Stimulated activated CD4-positive, alpha-beta T cell treated with anti-CD3 and anti-CD28 coated beads, Interleukin-2, amount 100 ng/mL, for 48 hours (primary cell): ENCODE measurements around the gene EAPP.
"Not testable (repeated sequence)": the region's sequence is repeated elsewhere in the genome, so short reads cannot be mapped to it uniquely, and the experiment has no call there.

Experiments used
- DNase-seq, 2 donors: peaks; one replicate each; pipeline ENCODE4 v3.0.0-alpha.2; 2020

Gene EAPP

DNA sequence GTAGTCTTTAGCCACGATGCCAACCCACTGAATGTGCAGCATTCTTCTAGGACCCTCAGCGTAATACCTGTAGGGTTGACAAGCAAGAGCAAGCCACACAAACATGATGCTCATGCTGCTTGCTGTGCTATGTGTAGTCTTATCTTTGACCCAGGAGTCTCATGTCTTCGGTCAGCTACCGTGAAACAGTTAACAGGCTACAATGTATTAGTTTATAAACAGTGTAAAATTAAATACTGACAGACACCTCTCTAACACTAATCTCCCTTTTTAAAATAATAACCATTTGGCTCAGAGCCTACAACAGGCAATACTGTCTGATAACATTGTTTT, 1.9 kb downstream of the EAPP start:
- DNase-seq, result no peak

DNA sequence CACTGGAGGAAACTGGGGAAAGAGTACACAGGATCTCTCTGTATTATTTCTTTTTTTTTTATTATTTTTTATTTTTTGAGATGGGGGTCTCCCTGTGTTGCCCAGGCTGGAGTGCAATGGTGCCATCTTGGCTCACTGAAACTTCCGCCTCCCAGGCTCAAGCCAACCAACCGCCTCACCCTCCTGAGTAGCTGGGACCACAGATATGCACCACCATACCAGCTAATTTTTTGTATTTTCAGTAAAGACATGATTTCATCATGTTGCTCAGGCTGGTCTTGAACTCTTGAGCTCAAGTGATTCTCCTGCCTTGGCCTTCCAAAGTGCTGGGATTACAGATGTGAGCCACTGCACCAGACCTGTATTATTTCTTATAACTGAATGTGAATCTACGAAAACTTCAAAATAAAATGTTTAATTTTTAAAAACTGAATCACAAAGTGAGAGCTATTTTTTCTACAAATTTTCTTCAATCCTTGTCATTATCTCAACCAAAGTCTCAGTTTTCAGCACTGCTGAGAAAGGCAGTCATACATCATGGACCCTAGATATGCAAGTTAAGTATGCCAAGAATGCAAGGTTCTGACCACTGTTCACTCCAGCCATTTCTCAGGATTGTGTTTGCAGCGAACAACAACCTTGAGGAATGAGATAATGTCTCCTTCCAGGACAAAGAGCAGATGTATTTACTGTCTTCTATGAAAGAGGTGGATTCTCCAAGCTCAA, 2.4 kb downstream of the EAPP start:
- no peak for DNase-seq

DNA sequence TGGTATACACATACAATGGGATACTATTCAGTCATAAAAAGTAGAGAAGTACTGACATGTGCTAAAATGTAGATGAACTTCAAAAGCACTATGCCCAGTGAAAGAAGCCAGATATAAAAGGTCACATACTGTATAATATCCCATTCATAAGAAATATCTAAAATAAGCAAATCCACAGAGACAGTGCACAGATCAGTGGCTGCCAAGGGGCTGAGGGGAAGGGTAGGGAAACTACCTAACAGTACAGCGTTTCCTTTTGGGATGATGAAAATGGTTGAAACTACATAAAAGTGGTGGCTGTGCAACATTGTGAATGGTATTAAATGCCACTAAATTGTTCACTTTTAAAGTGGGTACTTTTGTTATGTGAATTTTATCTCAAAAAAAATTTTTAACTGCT, 11.9 kb downstream of the EAPP start:
- no peak for DNase-seq

DNA sequence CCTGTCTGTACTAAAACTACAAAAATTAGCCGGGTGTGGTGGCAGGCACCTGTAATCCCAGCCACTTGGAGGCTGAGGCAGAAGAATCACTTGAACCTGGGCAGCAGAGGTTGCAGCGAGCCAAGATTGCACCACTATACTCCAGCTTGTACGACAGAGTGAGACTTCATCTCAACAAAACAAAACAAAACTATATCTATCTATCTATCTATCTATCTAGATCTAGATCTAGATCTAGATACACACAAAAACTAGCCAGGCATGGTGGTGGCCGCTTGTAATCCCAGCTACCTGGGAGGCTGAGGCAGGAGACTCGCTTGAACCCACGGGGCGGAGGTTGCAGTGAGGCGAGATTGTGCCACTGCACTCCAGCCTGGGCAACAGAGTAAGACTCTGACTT, 15.3 kb downstream of the EAPP start:
- not testable (repeated sequence) for DNase-seq

DNA sequence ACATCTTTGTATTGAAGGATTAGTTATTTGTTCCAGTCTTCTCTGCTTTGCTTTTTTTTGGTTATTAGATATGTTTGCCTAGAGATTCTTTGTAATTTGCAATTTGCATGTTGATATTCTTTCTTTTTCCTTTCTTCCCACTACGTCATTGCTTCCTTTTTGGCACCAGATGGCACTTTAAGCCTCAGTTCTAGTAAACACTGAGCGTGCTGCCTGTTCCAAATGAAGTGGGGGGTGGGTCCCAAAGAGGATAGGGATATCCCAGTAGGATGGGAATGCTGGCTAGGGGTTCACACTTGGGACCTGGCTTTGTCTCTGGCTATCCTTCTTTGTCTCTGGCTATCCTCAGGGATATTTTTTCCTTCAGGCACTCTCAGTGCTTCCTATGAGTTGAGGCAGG, 17.0 kb downstream of the EAPP start:
- DNase-seq, result no peak

DNA sequence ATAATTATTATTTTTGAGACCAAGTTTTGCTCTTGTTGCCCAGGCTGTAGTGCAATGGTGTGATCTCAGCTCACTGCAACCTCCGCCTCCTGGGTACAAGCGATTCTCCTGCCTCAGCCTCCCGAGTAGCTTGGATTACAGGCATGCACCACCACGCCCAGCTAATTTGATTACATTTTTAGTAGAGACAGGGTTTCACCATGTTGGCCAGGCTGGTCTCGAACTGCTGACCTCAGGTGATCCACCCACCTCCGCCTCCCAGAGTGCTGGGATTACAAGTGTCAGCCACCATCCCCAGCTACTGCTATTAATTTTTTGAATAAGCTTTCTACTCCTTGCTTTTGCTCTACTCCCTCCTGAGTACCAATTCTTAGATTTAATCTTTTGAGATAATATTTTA, 18.4 kb downstream of the EAPP start:
- not testable (repeated sequence) for DNase-seq

DNA sequence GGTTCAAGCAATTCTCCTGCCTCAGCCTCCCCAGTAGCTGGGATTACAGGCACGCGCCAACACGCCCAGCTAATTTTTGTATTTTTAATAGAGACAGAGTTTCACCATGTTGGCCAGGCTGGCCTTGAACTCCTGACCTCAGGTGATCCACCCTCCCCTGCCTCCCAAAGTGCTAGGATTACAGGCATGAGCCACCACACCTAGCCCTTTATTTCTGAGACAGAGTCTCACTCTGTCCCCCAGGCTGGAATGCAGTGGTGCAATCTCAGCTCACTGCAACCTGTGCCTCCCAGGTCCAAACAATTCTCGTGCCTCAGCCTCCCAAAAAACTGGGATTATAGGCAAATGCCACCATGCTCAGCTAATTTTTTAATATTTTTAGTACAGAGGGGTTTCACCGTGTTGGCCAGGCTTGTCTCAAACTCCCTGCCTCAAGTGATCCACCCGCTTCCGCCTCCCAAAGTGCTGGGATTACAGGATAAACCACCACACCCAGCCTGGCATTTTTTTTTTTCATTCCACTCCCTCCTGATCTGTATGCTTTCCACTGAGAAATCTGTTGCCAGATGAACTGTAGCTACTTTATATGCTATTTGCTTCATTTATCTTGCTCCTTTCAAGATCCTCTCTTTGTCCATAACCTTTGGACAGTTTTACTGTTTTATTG, 19.1 kb downstream of the EAPP start:
- not testable (repeated sequence) for DNase-seq

DNA sequence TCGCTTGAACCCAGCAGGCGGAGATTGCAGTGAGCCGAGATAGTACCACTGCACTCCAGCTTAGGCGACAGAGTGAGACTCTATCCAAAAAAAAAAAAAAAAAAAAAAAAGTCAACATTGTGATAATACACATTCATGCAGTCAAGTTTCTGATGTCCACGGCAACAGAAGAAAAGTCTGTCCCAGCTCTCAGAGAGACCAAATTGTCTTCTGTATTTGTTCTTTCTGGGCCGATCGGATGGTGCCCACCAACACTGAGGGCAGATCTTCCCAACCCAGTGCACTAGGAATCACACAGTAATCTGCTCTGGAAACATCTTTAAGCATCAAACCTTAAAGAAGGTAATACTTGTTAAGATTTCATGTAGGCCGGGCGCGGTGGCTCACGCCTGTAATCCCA, 31.6 kb downstream of the EAPP start:
- DNase-seq, result no peak

DNA sequence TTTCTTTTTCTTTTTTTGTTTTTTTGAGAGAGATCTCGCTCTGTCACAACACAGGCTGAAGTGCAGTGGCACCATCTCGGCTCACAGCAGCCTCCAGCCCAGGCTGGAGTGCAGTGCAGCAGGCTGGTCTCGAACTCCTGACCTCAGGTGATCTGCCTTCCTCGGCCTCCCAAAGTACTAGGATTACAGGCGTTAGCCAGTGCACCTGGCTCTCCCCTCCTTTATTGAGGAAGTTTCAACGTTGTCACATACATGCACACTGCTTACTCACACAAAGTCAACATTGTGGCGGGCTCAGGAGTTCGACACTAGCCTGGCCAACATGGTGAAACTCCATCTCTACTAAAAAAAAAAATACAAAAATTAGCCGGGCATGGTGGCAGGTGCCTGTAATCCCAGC, 32.0 kb downstream of the EAPP start:
- DNase-seq, result no peak

DNA sequence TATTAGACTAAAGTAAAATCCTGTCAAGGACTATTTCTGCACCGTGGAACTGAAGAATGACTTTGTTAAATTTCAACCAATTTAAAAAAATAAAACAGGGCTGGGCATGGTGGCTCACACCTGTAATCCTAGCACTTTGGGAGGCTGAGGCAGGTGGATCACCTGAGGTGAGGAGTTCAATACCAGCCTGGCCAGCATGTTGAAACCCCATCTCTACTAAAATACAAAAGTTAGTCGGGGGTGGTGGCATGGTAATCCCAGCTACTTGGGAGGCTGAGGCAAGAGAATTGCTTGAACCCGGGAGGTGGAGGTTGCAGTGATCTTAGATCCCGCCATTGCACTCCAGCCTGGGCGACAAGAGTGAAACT, 34.4 kb downstream of the EAPP start:
- DNase-seq, result not testable (repeated sequence)

DNA sequence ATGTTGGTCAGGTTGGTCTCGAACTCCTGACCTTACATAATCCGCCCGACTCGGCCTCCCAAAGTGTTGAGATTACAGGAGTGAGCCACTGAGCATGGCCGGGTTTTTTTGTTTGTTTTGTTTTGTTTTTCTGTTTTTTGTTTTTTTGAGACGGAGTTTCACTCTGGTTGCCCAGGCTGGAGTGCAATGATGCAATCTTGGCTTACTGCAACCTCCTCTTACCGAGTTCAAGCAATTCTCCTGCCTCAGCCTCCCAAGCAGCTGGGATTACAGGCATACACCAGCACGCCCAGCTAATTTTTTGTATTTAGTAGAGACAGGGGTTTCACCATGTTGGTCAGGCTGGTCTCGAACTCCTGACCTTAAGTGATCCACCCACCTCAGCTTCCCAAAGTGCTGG, 35.5 kb downstream of the EAPP start:
- DNase-seq, result not testable (repeated sequence)

DNA sequence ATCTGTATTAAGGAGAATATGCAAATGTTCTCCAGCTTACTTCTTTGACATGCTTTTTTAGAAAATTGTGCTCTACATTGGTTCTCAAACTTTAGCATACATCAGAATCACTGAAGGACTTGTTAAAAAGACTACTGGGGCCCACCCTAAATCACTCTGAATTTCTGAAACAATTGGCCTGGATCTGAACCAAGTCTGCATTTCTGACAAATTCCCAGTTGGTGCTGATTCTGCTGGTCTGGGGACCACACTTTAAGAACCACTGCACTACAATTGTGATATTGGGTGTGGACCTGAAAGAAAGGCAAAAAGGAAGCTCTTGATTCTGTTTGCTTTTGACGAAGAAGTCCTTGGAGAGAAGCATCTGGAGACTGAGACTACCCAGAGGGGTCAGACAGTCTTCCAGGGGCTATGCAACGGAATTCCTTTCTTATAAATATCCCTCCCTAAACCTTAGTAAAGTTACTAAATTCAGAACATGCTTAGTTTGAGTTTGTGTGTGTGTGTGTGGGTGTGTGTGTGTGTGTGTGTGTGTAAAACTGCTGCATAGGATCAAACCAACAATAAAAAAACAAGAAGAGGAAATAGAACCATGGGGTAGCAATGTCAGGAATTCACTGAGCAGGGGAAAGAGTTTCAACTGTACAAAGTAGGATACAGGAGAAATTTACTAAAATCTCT, 36.8 kb downstream of the EAPP start:
- DNase-seq, result no peak

DNA sequence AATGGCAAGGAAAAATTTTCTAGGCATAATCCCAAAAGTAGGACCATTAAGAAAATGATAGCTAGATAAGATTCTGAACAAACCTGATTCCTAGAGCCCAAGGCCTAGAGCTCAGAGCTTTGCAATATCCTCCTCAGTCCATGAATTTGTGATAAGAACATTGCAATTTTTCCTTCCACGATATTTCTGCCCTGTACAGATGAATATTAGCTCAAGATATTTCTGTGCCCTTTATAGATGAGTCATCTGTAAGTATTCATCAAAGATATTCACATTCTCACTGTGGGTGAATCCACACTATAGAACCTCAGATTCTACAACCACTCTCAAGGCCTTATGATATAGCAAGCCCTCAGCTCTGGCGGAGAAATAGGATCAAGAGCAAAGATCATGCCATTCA, 37.5 kb downstream of the EAPP start:
- no peak for DNase-seq

DNA sequence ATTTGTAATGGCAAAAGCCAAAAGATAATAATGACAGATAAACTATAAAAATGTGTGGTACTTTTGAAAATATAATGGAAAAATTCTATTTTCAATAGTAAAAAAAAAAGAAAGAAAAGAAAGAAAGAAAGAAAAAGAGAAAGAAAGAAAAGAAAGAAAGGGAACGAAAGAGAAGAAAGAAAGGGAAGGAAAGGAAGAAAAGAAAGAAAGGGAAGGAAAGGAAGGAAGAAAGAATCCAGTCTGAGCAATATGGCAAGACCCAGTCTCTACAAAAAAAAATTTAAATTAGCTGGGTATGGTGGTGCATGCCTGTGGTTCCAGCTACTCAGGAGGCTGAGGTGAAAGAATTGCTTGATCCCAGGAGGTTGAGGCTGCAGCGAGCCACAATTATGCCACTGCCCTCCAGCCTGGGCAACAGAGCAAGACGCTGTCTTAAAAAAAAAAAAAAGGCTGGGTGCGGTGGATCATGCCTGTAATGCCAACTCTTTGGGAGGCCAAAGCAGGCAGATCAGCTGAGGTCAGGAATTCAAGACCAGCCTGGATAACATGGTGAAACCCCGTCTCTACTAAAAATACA, 38.4 kb downstream of the EAPP start:
- no peak for DNase-seq

DNA sequence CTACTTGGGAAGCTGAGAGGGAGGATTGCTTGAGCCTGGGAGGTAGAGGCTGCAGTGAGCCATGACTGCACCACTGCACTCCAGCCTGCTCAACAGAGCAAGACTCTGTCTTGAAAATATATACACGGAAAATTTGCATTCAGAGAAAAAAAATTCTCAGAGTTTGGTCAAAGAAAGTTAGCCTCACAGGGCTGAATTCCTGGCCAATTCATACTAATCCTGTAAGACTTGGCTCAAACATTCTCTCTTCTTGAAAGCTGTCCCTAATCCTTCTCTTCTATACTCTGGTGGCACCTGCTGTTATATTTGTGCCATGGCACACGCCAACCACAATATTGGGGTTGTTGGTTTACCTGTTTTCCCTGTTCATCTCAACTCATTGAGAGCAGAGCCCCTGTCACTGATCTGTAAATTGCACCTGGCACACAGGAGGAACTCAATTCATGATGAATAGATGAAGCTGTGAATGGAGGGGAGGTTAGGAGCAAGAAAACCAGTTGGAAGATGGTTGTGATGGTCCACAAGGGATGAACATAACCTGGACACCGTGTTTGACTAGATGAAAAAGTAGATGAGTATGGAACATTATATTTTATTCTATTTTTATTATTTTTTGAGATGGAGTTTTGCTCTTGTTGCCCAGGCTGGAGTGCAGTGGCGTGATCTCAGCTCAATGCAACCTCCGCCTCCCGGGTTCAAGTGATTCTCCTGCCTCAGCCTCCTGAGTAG, 40.7 kb downstream of the EAPP start:
- DNase-seq, result no peak

DNA sequence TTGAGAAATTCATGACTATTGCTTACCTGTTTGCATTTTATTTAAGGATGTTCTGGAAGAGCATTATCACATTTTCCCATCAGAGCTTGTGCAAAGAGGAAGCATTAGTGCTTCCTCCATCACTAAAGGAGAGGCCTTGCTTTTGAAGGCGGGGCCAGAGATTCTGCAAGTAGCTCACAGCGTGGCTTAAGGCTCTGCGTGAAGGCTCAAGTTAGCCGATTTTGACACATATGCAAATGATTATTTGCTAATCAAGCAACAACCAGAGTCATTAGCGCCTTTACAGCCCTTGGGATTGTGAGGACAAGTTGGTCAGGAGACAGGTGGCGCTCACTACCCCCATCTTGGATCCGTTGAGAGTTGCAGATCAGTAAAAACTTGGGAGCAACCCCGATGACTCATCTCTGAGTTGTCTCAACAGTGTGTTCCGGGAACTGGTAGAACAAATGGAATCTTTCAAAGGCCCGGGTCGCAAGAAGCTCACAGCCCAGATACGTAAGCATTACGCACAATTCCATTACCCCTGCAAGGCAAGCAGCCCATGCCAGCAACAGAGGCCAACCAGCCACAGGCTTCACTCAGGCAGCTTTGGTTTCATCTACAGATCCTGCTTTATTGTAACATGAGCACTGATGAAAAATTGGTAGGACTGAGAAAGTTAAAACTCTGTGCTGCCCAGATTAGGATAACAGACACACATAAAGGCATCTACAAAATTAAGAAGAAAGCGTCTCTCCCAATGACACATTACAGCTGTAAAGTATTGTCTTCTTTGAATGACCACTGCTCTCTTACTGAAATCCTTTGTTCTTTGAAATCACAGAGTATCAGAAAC, 42.6 kb downstream of the EAPP start:
- DNase-seq, result no peak

DNA sequence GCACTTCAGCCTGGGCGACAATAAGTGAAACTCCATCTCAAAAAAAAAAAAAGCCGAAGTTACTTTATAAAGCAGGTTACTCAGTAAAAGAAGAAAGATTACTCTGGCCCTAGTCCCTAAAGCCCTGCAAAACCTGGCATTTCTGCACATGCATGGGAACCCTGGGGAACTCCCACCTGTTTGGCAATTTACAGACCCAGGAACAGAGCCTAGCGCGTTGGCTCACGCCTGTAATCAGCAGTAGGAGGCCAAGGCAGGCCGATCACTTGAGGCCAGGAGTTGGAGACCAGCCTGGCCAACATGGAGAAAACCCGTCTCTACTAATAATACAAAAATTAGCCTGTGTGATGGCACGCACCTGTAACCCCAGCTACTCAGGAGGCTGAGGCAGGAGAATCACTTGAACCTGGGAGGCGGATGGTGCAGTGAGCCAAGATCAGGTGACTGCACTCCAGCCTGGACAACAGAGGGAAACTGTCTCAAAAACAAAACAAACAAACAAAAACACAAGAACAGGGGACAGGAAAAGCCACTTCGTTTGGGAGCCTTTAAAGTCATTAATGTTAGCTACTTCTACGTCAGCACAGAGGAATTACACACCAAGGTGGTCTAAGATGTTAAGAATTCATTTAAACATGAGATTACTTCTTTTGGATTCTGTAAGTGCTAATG, 43.4 kb downstream of the EAPP start:
- DNase-seq, result no peak

DNA sequence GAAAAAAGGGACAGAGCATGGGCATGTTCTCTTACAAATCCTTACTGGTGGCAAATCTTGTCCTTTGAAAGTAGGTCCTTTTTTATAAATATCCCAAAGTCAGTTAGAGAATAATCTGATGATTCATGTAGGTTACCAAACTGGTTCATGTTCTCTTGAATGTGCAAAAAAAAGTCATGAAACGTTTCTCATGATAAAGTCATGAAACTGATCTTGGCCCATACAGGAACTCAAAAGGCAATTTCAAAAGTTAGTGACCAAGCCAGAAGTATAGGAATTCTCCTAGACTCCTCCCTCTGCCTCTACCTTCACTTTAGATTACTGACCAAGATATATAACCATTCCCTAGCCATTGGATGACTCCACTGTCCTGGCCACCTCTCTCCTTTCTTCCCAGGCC, 50.2 kb downstream of the EAPP start:
- no peak for DNase-seq

DNA sequence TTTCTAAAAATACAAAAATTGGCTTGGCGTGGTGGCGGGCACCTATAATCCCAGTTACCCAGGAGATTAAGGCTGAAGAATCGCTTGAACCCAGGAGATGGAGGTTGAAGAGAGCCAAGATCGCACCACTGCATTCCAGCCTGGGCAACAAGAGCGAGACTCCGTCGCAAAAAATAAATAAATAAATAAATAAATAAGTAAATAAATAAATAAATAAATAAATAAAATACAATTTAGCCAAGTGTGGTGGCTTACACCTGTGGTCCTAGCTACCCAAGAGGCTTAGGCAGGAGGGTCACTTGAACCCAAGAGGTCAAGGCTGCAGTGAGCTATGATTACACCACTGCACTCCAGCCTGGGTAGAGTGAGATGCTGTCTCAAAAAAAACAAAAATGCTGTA, 51.0 kb downstream of the EAPP start:
- no peak for DNase-seq

DNA sequence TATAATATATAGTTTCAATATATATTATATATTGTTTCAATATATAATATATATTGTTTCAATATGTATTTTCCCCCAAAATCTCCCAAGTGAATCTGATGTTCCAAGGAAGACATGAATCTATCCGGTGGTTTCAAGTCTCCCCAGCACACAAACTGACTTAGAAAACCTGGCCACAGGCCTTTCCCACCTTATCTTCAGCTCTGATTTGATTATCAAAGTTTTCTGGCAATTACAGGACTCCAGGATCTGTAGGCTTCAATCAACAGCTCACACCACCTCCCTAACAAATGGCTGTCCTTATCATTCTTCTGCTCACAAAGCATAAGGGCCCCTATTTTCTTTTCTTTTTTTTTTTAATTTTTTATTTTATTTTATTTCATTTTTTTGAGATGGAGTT, 54.8 kb downstream of the EAPP start:
- no peak for DNase-seq

DNA sequence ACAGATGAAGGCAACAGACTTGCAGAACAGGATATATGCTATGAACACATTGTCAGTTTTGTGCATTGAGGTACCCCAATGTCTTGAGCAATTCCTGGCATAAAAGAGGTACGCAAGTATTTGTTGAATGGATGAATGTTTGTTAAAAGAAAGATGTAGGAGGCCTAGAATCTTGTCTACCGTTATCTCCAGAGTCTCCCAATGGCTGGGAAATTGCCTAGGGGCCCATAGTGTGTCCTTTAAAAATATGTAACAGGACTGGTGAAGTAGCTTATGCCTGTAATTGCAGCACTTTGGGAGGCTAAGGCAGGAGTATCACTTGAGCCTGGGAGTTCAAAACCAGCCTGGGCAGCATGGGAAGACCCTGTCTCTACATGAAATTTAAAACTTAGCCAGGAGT, 57.0 kb downstream of the EAPP start:
- no peak for DNase-seq

DNA sequence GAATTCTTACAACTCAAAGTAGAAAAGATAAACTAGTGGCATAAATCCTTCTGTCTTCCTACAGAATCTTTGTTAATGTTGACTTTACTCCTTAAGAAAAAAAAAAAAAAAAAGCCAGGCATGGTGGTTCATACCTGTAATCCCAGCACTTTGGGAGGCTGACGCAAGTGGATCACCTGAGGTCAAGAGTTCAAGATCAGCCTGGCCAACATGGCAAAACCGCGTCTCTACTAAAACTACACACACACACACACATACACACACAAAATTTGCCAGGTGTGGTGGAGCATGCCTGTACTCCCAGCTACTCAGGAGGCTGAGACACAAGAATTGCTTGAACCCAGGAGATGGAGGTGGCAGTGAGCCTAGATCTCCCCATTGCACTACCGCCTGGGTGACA, 59.8 kb downstream of the EAPP start:
- DNase-seq, result no peak
